Stimulated activated CD8-positive, alpha-beta memory T cell treated with anti-CD3 and anti-CD28 coated beads, Interleukin-12 subunit alpha, Interleukin-12 subunit beta, amount 100 ng/mL, for 1 hour (primary cell): ENCODE measurements around the gene FAM47C.
"Not testable (repeated sequence)": the region's sequence is repeated elsewhere in the genome, so short reads cannot be mapped to it uniquely, and the experiment has no call there.

Experiments
- DNase-seq: peaks from one replicate; pipeline ENCODE4 v3.0.0-alpha.2; 2020; ENCODE audit warnings: low read depth

The FAM47C gene

DNA sequence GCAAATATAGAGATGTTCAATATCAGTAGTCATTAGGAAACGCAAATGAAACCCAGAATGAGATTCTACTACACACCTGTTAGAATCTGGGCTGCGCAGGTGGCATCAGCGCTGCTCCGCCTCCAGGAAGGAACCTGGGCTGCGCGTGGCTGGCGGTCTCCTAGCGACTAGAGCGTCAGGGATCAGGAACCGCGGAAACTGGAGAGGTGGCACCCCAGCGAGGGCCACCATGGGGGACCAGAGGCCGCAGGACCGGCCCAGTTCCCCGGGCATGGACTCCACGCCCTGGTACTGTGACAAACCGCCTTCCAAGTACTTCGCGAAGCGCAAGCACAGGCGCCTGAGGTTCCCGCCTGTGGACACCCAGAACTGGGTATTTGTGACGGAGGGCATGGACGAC, at the start of gene FAM47C:
TSS of gene FAM47C (plus strand) at position 185 of the 400 bp plus-strand sequence. CDS start at position 230, 45 bp downstream.
- not testable (repeated sequence) for DNase-seq

GRCh38 chrX:36961590-36961989, 46.6 kb upstream of the FAM47C start:
- no peak for DNase-seq

GRCh38 chrX:36963069-36963808, 44.9 kb upstream of the FAM47C start:
- no peak for DNase-seq

GRCh38 chrX:36963852-36964251, 44.3 kb upstream of the FAM47C start:
- no peak for DNase-seq

DNA sequence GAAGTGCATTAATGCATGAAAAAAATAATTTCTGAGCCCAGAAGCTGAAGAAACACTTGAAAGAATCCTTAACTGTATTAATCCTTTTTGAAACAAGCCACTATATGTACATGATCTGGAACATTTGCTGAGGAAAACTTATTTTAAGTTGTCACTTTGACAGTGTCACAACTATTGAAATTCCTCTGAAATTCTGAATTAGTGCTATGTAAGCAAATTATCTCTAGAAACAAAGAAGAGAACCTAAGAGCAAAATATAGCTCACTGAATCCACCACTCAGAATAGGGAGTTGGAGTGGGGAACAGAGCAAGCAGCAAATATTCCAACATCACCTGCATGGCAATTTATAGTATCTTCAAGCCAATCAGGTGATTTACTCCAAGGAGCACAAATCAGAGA, 34.6 kb upstream of the FAM47C start:
- no peak for DNase-seq

- DNase-seq, result no peak
These were observed 33.3 kb upstream of the FAM47C start for GRCh38 chrX:36974911-36975310.

GRCh38 chrX:36978886-36979285, 29.3 kb upstream of the FAM47C start:
- no peak for DNase-seq

- DNase-seq, result no peak
These were observed 24.3 kb upstream of the FAM47C start for GRCh38 chrX:36983831-36984230.

DNA sequence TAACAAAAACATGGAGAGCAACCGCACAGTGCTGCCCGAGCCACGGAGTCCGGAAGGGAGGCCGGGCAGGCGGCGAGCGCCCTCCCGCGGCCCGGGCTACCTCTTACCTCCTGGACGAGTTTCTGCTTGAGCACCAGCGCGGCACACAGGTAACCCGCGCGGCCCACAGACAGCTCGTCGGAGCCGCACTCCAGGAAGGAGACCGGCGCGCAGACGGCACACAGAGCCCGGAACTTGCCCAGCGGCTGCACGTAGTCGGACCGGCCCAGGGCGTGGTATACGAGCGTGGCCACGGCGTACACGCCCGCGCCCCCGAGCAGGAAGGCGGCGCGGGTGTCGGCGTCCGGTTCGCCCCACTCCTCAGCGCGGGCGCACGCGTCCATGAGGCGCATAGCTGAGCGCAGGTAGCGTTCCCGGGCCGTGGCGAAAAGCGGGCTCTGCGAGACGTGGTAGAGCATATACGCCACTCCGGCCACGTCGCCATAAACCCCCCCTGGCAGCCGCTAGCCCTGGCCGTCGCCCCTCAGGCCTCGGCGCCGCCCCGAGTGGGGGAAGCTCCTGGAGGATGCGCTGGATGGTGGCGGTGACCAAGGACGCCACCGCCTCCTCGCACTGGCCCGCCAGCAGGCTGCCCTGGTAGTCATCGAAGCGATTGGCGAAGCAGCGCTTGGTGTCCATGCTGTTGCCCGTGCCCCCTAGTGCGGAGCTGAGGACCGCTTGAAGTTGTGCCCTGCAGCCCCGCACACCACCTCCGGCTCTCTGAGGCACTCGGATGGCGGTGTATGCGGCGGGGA, 22.6 kb upstream of the FAM47C start:
- not testable (repeated sequence) for DNase-seq

DNA sequence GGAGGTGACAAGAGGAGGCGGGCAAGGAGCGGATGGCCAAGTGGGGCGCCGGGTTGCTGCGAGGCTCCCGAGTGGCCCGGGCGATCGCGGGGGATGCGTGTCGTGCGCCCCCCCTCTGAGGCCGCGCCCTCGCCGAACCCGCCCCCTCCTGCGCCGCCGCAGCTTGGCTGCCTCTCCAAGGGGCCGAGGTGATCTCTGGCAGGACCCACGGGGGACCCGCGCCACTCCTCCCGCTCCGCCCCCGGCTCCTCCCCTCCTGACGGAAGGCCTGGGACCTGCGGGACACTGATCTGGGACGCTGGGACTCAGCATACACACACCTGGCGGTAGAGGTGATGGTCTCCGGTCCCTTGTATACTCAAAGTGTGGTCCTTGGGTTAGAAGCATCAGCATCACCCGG, 21.9 kb upstream of the FAM47C start:
- no peak for DNase-seq

DNA sequence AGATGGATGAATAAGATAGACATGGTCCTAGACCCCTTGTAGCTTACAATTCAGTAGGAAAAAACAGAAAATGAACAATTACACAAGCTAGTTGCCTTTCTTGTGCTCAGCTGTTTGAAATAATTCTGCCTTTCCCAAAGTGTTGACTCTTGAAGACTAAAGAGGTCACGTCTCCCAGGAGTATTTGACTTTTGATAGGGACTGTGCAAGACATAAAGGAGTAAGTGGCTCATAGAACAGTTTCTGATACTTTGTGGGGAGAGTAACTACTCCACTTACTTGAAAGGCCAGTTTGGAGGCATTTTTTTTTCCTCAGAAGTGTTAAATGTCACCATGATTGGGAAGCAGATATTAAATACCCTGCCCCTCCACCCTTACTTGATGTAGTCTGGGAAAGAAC, 21.0 kb upstream of the FAM47C start:
- not testable (repeated sequence) for DNase-seq

- DNase-seq, result no peak
These were observed 8.0 kb upstream of the FAM47C start for GRCh38 chrX:37000140-37000539.

DNA sequence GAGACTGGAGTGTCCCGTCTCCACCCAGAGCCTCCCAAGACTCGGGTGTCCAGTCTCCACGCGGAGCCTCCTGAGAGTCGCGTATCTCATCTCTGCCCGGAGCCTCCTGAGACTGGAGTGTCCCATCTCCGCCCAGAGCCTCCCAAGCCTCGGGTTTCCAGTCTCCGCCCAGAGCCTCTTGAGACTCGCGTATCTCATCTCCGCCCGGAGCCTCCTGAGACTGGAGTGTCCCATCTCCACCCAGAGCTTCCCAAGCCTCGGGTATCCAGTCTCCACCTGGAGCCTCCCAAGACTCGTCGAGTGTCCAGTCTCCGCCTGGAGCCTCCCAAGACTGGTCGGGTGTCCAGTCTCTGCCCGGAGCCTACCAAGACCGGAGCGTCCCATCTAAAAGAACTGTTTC, 2.3 kb downstream of the FAM47C start:
- DNase-seq, result no peak

- DNase-seq, result not testable (repeated sequence)
These were observed 26.1 kb downstream of the FAM47C start for GRCh38 chrX:37034260-37034659.

DNA sequence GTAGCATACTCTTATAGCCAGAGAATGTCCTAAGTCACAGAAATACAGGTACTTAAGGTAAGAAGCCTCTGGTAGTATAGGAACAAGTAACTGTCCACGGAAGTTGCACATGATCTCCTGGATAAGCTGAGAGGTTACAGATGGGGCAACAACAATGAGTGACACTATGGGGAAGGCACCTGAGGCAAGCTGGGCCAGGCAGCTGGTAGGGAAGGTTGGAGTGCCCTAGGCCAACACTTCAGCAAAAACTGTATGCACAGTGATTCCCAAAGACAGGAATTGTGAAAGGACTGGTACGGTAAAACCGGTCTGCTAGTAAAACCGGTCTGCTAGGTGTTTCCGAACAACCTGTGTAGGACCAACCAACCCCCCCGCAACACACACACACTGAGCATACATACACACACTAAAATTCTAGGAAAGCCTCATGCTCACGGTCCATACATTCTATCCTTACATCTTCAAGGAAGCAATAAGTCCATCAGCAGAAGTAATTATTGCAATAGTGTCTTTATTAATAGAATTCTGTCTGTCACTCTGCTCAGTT, 28.6 kb downstream of the FAM47C start:
- DNase-seq, result not testable (repeated sequence)

DNA sequence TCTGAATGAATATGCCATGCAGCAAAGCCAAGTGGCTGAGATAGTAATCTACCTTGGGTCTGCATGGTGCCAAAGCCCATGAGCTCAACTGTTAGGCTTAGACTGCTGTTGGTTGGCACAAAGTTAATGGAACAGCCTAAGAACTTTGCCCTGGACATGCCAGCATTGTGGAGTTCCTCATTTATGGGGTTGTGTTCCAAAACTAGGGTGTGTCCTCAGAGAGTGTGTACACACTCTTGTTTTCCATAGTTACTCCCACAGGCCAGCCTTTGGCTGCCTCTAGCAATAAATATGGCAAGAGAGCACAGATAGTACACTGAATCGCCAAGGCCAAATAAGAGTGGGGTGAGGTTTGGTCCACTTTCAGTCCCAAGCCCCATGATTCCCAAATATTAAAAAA, 30.6 kb downstream of the FAM47C start:
- not testable (repeated sequence) for DNase-seq

DNA sequence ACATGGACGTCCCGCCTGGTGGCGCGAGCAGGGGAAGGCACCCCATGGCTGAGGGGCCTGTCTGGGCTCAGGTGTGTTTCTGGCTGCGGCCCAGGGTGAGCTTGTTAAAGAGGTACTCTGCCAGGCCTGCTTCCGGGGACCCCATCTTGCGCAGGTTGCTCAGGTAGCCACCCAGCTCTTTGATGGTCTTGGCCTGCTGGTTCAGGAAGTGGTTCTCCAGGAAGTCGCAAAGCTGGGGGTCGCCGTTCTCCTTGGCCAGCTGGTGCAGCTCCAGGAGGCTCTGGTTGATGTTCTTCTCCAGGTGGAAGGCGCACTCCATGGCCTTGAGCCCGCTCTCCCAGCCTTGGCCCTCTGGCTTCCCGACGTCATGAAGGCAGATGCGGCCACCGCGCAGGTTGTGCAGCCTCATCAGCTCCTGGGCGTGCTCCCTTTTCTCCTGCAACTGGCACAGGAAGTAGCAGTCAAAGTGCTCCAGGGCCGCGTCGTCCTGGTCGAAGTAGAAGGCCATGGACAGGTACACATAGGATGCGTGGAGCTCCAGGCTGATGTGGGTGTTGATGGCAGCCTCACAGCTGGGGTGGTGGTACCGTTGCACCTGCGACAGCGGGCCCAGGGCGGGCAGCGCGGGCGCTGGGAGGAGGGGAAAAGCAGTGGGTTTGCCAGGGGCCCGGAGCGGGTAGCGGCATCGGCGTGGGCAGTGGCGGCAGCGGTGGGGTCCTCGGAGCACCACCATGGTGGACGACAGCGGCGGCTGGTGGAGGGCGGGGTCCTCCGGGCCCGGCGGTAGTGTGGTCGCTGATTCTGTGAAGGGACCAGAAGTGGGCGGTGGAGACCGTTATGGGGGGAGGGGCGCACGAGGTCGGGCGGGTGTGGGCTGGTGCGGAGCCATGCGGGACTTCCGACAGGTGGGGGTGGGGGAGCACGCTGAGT, 35.1 kb downstream of the FAM47C start:
- DNase-seq, result not testable (repeated sequence)

DNA sequence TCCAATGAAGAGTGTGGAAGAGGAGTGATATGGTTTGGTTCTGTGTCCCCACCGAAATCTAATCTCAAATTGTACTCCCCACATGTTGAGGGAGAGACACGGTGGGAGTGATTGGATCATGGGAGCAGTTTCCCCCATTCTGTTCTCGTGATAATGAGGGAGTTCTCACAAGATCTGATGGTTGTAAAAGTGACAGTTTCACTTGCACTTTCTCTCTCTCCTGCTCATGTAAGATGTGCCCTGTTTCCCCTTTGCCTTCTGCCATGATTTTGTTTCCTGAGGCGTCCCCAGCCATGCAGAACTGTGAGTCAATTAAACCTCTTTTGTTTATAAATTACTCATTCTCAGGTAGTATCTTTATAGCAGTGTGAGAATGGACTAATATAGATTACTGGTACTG, 39.6 kb downstream of the FAM47C start:
- no peak for DNase-seq

DNA sequence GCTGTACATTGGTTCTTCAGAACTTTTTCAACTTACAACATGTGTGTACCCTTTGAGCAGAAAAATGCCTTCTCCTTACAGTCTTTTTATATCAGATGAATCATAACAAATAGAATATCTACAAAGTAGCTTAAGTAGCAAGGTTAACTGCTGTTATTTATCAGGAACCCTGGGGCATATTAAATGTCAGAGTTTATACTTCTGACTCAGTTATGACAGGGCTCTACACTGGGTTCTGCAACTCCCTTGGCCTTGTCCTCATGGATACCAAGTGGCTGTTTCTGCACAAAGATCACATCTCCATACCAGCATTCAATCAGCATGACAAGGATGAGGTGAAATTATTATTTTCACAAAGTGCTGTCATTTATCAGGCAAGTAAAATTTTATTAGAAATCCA, 49.4 kb downstream of the FAM47C start:
- DNase-seq, result not testable (repeated sequence)

- no peak for DNase-seq
These were observed 52.8 kb downstream of the FAM47C start for GRCh38 chrX:37060999-37061398.
